Keratinocyte (primary cell): ENCODE measurements around the gene OSBPL10. TPM values are rescaled to one million over a fixed set of nuclear protein-coding genes. Genes with fewer than 3 reads are reported as not detected.

Experiments used
- DNase-seq: peaks from one replicate; pipeline ENCODE4 v3.0.0-alpha.2; 2011; ENCODE audit warnings: low read depth, missing footprints, low spot score
- FAIRE-seq: peaks from 2 replicates; lab custom pipeline; 2011; peaks lifted over from hg19 to GRCh38; lab: Jason Lieb, UNC
- H2AFZ ChIP-seq: 2 replicates; pipeline ENCODE4 v1.6.0; 2012; ENCODE audit warnings: low read length, control low read depth, inconsistent platforms; ENCODE audit not compliant: control insufficient read depth
- H3K27ac ChIP-seq: 2 replicates; pipeline ENCODE4 v1.5.1; 2011; ENCODE audit warnings: low read length; ENCODE audit not compliant: control insufficient read depth, insufficient read depth
- H3K27me3 ChIP-seq: 3 replicates; pipeline ENCODE4 v1.6.0; 2011; ENCODE audit warnings: low read length; ENCODE audit not compliant: control insufficient read depth, insufficient read depth; ENCODE audit errors: extremely low read depth
- H3K36me3 ChIP-seq, 2 experiments: 2 replicates in 1 of 2; 3 replicates in 1 of 2; pipeline ENCODE4 v1.5.1; 2011; ENCODE audit warnings: low read length in 2 of 2, mild to moderate bottlenecking in 1 of 2; ENCODE audit not compliant: control insufficient read depth in 2 of 2, insufficient read depth in 2 of 2; ENCODE audit errors: extremely low read depth in 1 of 2
- H3K4me1 ChIP-seq: 3 replicates; pipeline ENCODE4 v1.5.1; 2011; ENCODE audit warnings: low read length; ENCODE audit not compliant: control insufficient read depth, insufficient read depth; ENCODE audit errors: extremely low read depth
- H3K4me2 ChIP-seq: 3 replicates; pipeline ENCODE4 v1.6.0; 2011; ENCODE audit warnings: low read depth, low read length; ENCODE audit not compliant: control insufficient read depth, insufficient read depth; ENCODE audit errors: extremely low read depth
- H3K4me3 ChIP-seq, 3 experiments: fragments of 200-600 bp in 1 of 3; sonication (generic) in 1 of 3; 2 replicates in 2 of 3; 3 replicates in 1 of 3; pipeline ENCODE4 v1.5.1; 2011 to 2016; ENCODE audit warnings: low read length in 3 of 3, mild to moderate bottlenecking in 3 of 3, control low read depth in 2 of 3, inconsistent platforms in 1 of 3, low read depth in 1 of 3, mixed read lengths in 1 of 3, mixed run types in 1 of 3, moderate library complexity in 1 of 3; ENCODE audit not compliant: control insufficient read depth in 2 of 3, insufficient read depth in 2 of 3; ENCODE audit errors: extremely low read depth in 1 of 3
- H3K79me2 ChIP-seq: 2 replicates; pipeline ENCODE4 v1.6.0; 2012; ENCODE audit warnings: low read length; ENCODE audit not compliant: control insufficient read depth, insufficient read depth
- H3K9ac ChIP-seq: 3 replicates; pipeline ENCODE4 v1.6.0; 2011; ENCODE audit warnings: low read length; ENCODE audit not compliant: control insufficient read depth, insufficient read depth; ENCODE audit errors: extremely low read depth
- H3K9me1 ChIP-seq: 3 replicates; pipeline ENCODE4 v1.6.0; 2011; ENCODE audit warnings: low read length; ENCODE audit not compliant: control insufficient read depth, insufficient read depth; ENCODE audit errors: extremely low read depth
- H3K9me3 ChIP-seq: 2 replicates; pipeline ENCODE4 v1.5.1; 2012; ENCODE audit warnings: low read depth, low read length; ENCODE audit not compliant: control insufficient read depth
- H4K20me1 ChIP-seq: 3 replicates; pipeline ENCODE4 v1.6.0; 2011; ENCODE audit warnings: low read length; ENCODE audit not compliant: control insufficient read depth, insufficient read depth; ENCODE audit errors: extremely low read depth
- CTCF ChIP-seq, 3 experiments: IDR thresholded peaks in 1 of 3; conservative IDR thresholded peaks in 1 of 3; optimal IDR thresholded peaks in 1 of 3; 2 replicates in 2 of 3; 3 replicates in 1 of 3; pipeline versions ENCODE3 to v1.5.1; 2011; ENCODE audit warnings: low read length in 3 of 3, mild to moderate bottlenecking in 3 of 3, moderate library complexity in 2 of 3, control low read depth in 1 of 3, inconsistent platforms in 1 of 3; ENCODE audit not compliant: insufficient read depth in 2 of 3; ENCODE audit errors: extremely low read depth in 1 of 3
- EZH2 ChIP-seq: IDR thresholded peaks from one replicate; pipeline ENCODE4 v1.6.1; 2012; ENCODE audit warnings: inconsistent platforms, mild to moderate bottlenecking, low read length, moderate library complexity
- dilution Hi-C: fragments of 300-500 bp; cut with MboI; formaldehyde crosslinking; loops from one replicate; pipeline ENCODE4 v1.7.0; 2020; ENCODE audit warnings: low sequenced_read_pairs; ENCODE audit not compliant: extremely low pct_ligation_motif_present
- polyA plus RNA-seq, 5 experiments: library from polyadenylated mRNA; depleted of rRNA in 3 of 5; stranded (reverse) in 3 of 5; stranded (forward) in 1 of 5; unstranded in 1 of 5; fragments of >200 nt; gene quantifications; 1 replicate in 1 of 5; 2 replicates in 3 of 5; 3 replicates in 1 of 5; pipeline versions ENCODE4 v1.2.1 to v1.2.3, GENCODE V29; 2011 to 2012; ENCODE audit warnings: missing spikeins in 2 of 5, low read depth in 1 of 5, low replicate concordance in 1 of 5

Gene OSBPL10
- polyA plus RNA-seq, 1 donor (not counting 4 experiments of a cell fraction or from before 2014, with no cell fraction given): 50.1 TPM

GRCh38 chr3:31848911-31849310 is 132.2 kb downstream of the OSBPL10 start:
- no peak overlapping the region for H2AFZ ChIP-seq
- no peak overlapping the region for H3K4me2 ChIP-seq
- H3K4me1 ChIP-seq: no peaks in the 10 kb centered on the region
- dilution Hi-C loops: no loop called here
- H3K27me3 ChIP-seq: no peaks in the 10 kb centered on the region
- no peak for TF ChIP-seq CTCF (optimal IDR thresholded peaks at IDR 0.05 in 1 of 3, IDR thresholded peaks at IDR 0.05 in 1 of 3, conservative IDR thresholded peaks at IDR 0.05 in 1 of 3; ENCODE audit: extremely low read depth in 1 of 3, insufficient read depth in 2 of 3, low read length in 3 of 3)
- no peak for TF ChIP-seq EZH2
- DNase-seq: no peak
- no peak overlapping the region for H3K27ac ChIP-seq
- no peaks in the 10 kb centered on the region for H3K9me1 ChIP-seq
- no peaks in the 10 kb centered on the region for H3K9me3 ChIP-seq
- H4K20me1 ChIP-seq: no peaks in the 10 kb centered on the region
- no peak overlapping the region for H3K4me3 ChIP-seq
- H3K9ac ChIP-seq: no peak overlapping the region
- H3K79me2 ChIP-seq: peaks cover 90% of the 10 kb centered on the region
- FAIRE-seq: no peak
- H3K36me3 ChIP-seq: peaks cover 11 to 13% of the 10 kb centered on the region in 2 experiments

GRCh38 chr3:31848163-31848818 is 132.8 kb downstream of the OSBPL10 start:
- H3K27ac ChIP-seq: no peak overlapping the region
- no peak for FAIRE-seq
- dilution Hi-C loops: no loop called here

More at GRCh38 chr3:31848163-31848818, 132.8 kb downstream of the OSBPL10 start:
- Histone ChIP-seq H3K4me1 (no peaks in the 10 kb centered on the region), H4K20me1 (no peaks in the 10 kb centered on the region), H3K9me3 (no peaks in the 10 kb centered on the region), H3K36me3 (peaks cover 11 to 14% of the 10 kb centered on the region in 2 experiments), H2AFZ (no peak overlapping the region), H3K79me2 (peaks cover 92% of the 10 kb centered on the region), H3K27me3 (no peaks in the 10 kb centered on the region), H3K4me2 (no peak overlapping the region), H3K9ac (no peak overlapping the region), H3K9me1 (no peaks in the 10 kb centered on the region), H3K4me3 (no peak overlapping the region)
- TF ChIP-seq CTCF (optimal IDR thresholded peaks at IDR 0.05 in 1 of 3, IDR thresholded peaks at IDR 0.05 in 1 of 3, conservative IDR thresholded peaks at IDR 0.05 in 1 of 3; ENCODE audit: extremely low read depth in 1 of 3, insufficient read depth in 2 of 3, low read length in 3 of 3): no peak
- no peak for TF ChIP-seq EZH2
- DNase-seq: no peak
